Skeletal muscle satellite cell (primary cell): ENCODE results near the gene AP4B1.

Experiments used
- H3K27me3 ChIP-seq: 2 replicates; pipeline ENCODE4 v1.7.0; 2013; ENCODE audit warnings: low read length; ENCODE audit not compliant: control insufficient read depth, insufficient read depth
- H3K36me3 ChIP-seq: 2 replicates; pipeline ENCODE4 v1.7.0; 2013; ENCODE audit warnings: mild to moderate bottlenecking, control low read depth, low read length; ENCODE audit not compliant: insufficient read depth
- H3K4me1 ChIP-seq: 2 replicates; pipeline ENCODE4 v1.7.0; 2013; ENCODE audit warnings: low read length; ENCODE audit not compliant: control insufficient read depth, insufficient read depth
- H3K4me2 ChIP-seq: 2 replicates; pipeline ENCODE4 v1.7.0; 2013; ENCODE audit warnings: mild to moderate bottlenecking, low read length
- H3K4me3 ChIP-seq: 2 replicates; pipeline ENCODE4 v1.7.0; 2013; ENCODE audit warnings: low read length
- H3K9ac ChIP-seq: 2 replicates; pipeline ENCODE4 v1.7.0; 2013; ENCODE audit warnings: mild to moderate bottlenecking, low read depth, low read length, moderate library complexity
- H3K9me3 ChIP-seq: replicated peaks from 2 replicates; pipeline ENCODE4 v1.7.0; 2013; ENCODE audit warnings: mild to moderate bottlenecking, control low read depth, low read length

AP4B1 gene

GRCh38 chr1:113928941-113929749 is 24.5 kb upstream of the AP4B1 start, which contains the start of gene HIPK1:
Gene HIPK1, plus strand, starts transcription at chr1:113929324.
- H3K4me2 ChIP-seq, result peak within 1 kb of the TSS; percentile 95
- peak within 1 kb of the TSS; percentile 85 for H3K4me3 ChIP-seq
- H3K9me3 ChIP-seq, result no peaks in the 10 kb centered on the region
- no peaks in the 10 kb centered on the region for H3K27me3 ChIP-seq
- peak within 1 kb of the TSS; percentile 99 for H3K9ac ChIP-seq
- peaks cover 27% of the 10 kb centered on the region for H3K4me1 ChIP-seq
- no peaks in the 10 kb centered on the region for H3K36me3 ChIP-seq

GRCh38 chr1:113928187-113928930 is 23.8 kb upstream of the AP4B1 start:
- Histone ChIP-seq H3K36me3 (no peaks in the 10 kb centered on the region), H3K4me3 (peak overlapping the region; percentile 85), H3K9ac (peak overlapping the region; percentile 99)

GRCh38 chr1:113924473-113924872 is 19.9 kb upstream of the AP4B1 start:
- peaks cover 9% of the 10 kb centered on the region for H3K4me1 ChIP-seq
- H3K27me3 ChIP-seq, result no peaks in the 10 kb centered on the region
- H3K4me3 ChIP-seq, result no peak overlapping the region
- H3K4me2 ChIP-seq, result no peak overlapping the region
- no peak overlapping the region for H3K9ac ChIP-seq
- H3K9me3 ChIP-seq, result no peaks in the 10 kb centered on the region
- H3K36me3 ChIP-seq, result no peaks in the 10 kb centered on the region

More at GRCh38 chr1:113928187-113928930, 23.8 kb upstream of the AP4B1 start:
- H3K9me3 ChIP-seq, result no peaks in the 10 kb centered on the region
- no peaks in the 10 kb centered on the region for H3K27me3 ChIP-seq
- peak overlapping the region; percentile 86 for H3K4me2 ChIP-seq
- H3K4me1 ChIP-seq, result peaks cover 27% of the 10 kb centered on the region

GRCh38 chr1:113922957-113923356 is 18.4 kb upstream of the AP4B1 start:
- H3K36me3 ChIP-seq, result no peaks in the 10 kb centered on the region
- no peak overlapping the region for H3K4me2 ChIP-seq
- no peak overlapping the region for H3K4me3 ChIP-seq
- peaks cover under 1% of the 10 kb centered on the region for H3K4me1 ChIP-seq
- H3K27me3 ChIP-seq, result no peaks in the 10 kb centered on the region
- H3K9ac ChIP-seq, result no peak overlapping the region
- no peaks in the 10 kb centered on the region for H3K9me3 ChIP-seq

GRCh38 chr1:113918243-113918642 is 13.6 kb upstream of the AP4B1 start:
- H3K27me3 ChIP-seq, result no peaks in the 10 kb centered on the region

GRCh38 chr1:113917400-113918082 is 12.9 kb upstream of the AP4B1 start:
- Histone ChIP-seq H3K4me1 (peaks cover 9% of the 10 kb centered on the region), H3K4me3 (no peak overlapping the region), H3K4me2 (no peak overlapping the region), H3K36me3 (no peaks in the 10 kb centered on the region), H3K9me3 (no peaks in the 10 kb centered on the region), H3K27me3 (no peaks in the 10 kb centered on the region), H3K9ac (no peak overlapping the region)

More at GRCh38 chr1:113918243-113918642, 13.6 kb upstream of the AP4B1 start:
- Histone ChIP-seq H3K9me3 (no peaks in the 10 kb centered on the region), H3K4me2 (no peak overlapping the region), H3K4me1 (peaks cover 2% of the 10 kb centered on the region), H3K36me3 (no peaks in the 10 kb centered on the region), H3K4me3 (no peak overlapping the region), H3K9ac (no peak overlapping the region)

- Histone ChIP-seq H3K27me3 (no peaks in the 10 kb centered on the region), H3K9me3 (no peaks in the 10 kb centered on the region), H3K4me1 (peaks cover 13% of the 10 kb centered on the region), H3K9ac (no peak overlapping the region), H3K4me3 (no peak overlapping the region), H3K36me3 (peaks cover 2% of the 10 kb centered on the region), H3K4me2 (no peak overlapping the region)
Observed at GRCh38 chr1:113916974-113917373, 12.4 kb upstream of the AP4B1 start.

GRCh38 chr1:113913887-113914664 is 9.5 kb upstream of the AP4B1 start:
- Histone ChIP-seq H3K9ac (no peak overlapping the region), H3K4me3 (no peak overlapping the region), H3K9me3 (no peaks in the 10 kb centered on the region), H3K4me2 (no peak overlapping the region), H3K4me1 (peaks cover 13% of the 10 kb centered on the region), H3K36me3 (peaks cover 19% of the 10 kb centered on the region), H3K27me3 (no peaks in the 10 kb centered on the region)

- peaks cover 13% of the 10 kb centered on the region for H3K4me1 ChIP-seq
- H3K4me3 ChIP-seq, result peak overlapping the region; percentile 29
- no peaks in the 10 kb centered on the region for H3K27me3 ChIP-seq
- no peaks in the 10 kb centered on the region for H3K9me3 ChIP-seq
- peaks cover 19% of the 10 kb centered on the region for H3K36me3 ChIP-seq
- H3K9ac ChIP-seq, result peak overlapping the region; percentile 47
- peak overlapping the region; percentile 35 for H3K4me2 ChIP-seq
Observed at GRCh38 chr1:113913312-113913668, 8.7 kb upstream of the AP4B1 start.

GRCh38 chr1:113912594-113913311 is 8.2 kb upstream of the AP4B1 start:
- Histone ChIP-seq H3K9me3 (no peaks in the 10 kb centered on the region), H3K27me3 (no peaks in the 10 kb centered on the region), H3K4me2 (peak overlapping the region; percentile 35), H3K4me3 (peak overlapping the region; percentile 29), H3K9ac (peak overlapping the region; percentile 47), H3K4me1 (peaks cover 13% of the 10 kb centered on the region), H3K36me3 (peaks cover 19% of the 10 kb centered on the region)
